BLaER1 treated with 17β-estradiol and CSF1 and Interleukin-3, amounts not matched to agents 10 nM and 100 nM (cell line): ENCODE data around the gene TRIM46.
"Not testable (repeated sequence)": the region's sequence is repeated elsewhere in the genome, so short reads cannot be mapped to it uniquely, and the experiment has no call there.

Experiments used
- H3K27ac ChIP-seq, 11 experiments: shearing (Covaris generic); formaldehyde crosslinking; 2 replicates each; pipeline ENCODE4 v1.8.1; 2022
- H3K27me3 ChIP-seq, 11 experiments: shearing (Covaris generic); formaldehyde crosslinking; 2 replicates each; pipeline ENCODE4 v1.8.1; 2022
- H3K36me3 ChIP-seq, 11 experiments: shearing (Covaris generic); formaldehyde crosslinking; 2 replicates each; pipeline ENCODE4 v1.8.1; 2022
- H3K4me1 ChIP-seq, 10 experiments: shearing (Covaris generic); formaldehyde crosslinking; 2 replicates each; pipeline ENCODE4 v1.8.1; 2022
- H3K4me2 ChIP-seq, 11 experiments: shearing (Covaris generic); formaldehyde crosslinking; 2 replicates each; pipeline ENCODE4 v1.8.1; 2022
- H3K4me3 ChIP-seq, 10 experiments: shearing (Covaris generic); formaldehyde crosslinking; 2 replicates each; pipeline ENCODE4 v1.8.1; 2022
- H3K9ac ChIP-seq, 11 experiments: shearing (Covaris generic); formaldehyde crosslinking; 2 replicates each; pipeline ENCODE4 v1.8.1; 2022
- H3K9me3 ChIP-seq, 11 experiments: shearing (Covaris generic); formaldehyde crosslinking; replicated peaks in 1 of 11; 2 replicates each; pipeline ENCODE4 v1.8.1; 2022
- H4K20me1 ChIP-seq, 11 experiments: shearing (Covaris generic); formaldehyde crosslinking; 2 replicates each; pipeline ENCODE4 v1.8.1; 2022
- Cebpa-rat ChIP-seq, 11 experiments: shearing (Covaris generic); IDR thresholded peaks; 2 replicates each; pipeline ENCODE4 v1.8.1; 2022

The TRIM46 gene

GRCh38 chr1:155208541-155209311 is 35.1 kb downstream of the TRIM46 start, which contains the start of gene MTX1:
Gene MTX1, plus strand, starts transcription at chr1:155208695. Its CDS starts 110 bp downstream, at chr1:155208805.
- TF ChIP-seq Cebpa-rat (IDR thresholded peaks at IDR 0.05), result no peak
- H3K27me3 ChIP-seq, result no peaks in the 10 kb centered on the region
- H3K36me3 ChIP-seq, result peaks cover 0 to 22% (median 11%) of the 10 kb centered on the region in 11 experiments; a peak in 13 of 22 replicates
- peaks cover 36 to 48% (median 42%) of the 10 kb centered on the region in 10 experiments for H3K4me1 ChIP-seq
- H3K4me3 ChIP-seq, result peak within 1 kb of the TSS; percentile 76 to 97 (median 91)
- H3K4me2 ChIP-seq, result peak within 1 kb of the TSS; percentile 83 to 98 (median 94)
- H3K9ac ChIP-seq, result peak within 1 kb of the TSS; percentile 88 to 100 (median 94)
- H3K9me3 ChIP-seq, result no peaks in the 10 kb centered on the region
- peak within 1 kb of the TSS; percentile 89 to 100 (median 97) for H3K27ac ChIP-seq
- no peaks in the 10 kb centered on the region for H4K20me1 ChIP-seq

- peak overlapping the region; percentile 89 to 100 (median 97) for H3K27ac ChIP-seq
- H3K27me3 ChIP-seq, result no peaks in the 10 kb centered on the region
- peak overlapping the region; percentile 88 to 100 (median 94) for H3K9ac ChIP-seq
- H3K36me3 ChIP-seq, result peaks cover 0 to 22% (median 11%) of the 10 kb centered on the region in 11 experiments; a peak in 13 of 22 replicates
- H3K9me3 ChIP-seq, result no peaks in the 10 kb centered on the region
- peaks cover 36 to 48% (median 42%) of the 10 kb centered on the region in 10 experiments for H3K4me1 ChIP-seq
- H4K20me1 ChIP-seq, result no peaks in the 10 kb centered on the region
- H3K4me2 ChIP-seq, result peak overlapping the region; percentile 83 to 98 (median 94)
- peak overlapping the region; percentile 76 to 97 (median 91) for H3K4me3 ChIP-seq
- TF ChIP-seq Cebpa-rat (IDR thresholded peaks at IDR 0.05), result no peak
Observed at GRCh38 chr1:155209312-155209721, 35.7 kb downstream of the TRIM46 start.

GRCh38 chr1:155210314-155211104 is 36.9 kb downstream of the TRIM46 start:
- 0 out of 22 replicates have a peak, but pooled peaks of 2 of the 11 experiments have one; percentile 9 to 19 for TF ChIP-seq Cebpa-rat (IDR thresholded peaks at IDR 0.05)
- H3K4me1 ChIP-seq, result peaks cover 36 to 48% (median 42%) of the 10 kb centered on the region in 10 experiments
- H3K9me3 ChIP-seq, result no peaks in the 10 kb centered on the region
- peak overlapping the region in 8 of 11 experiments; percentile 88 to 100 (median 95); a peak in 8 of 22 replicates for H3K9ac ChIP-seq
- peak overlapping the region in 5 of 10 experiments; percentile 76 to 97 (median 93); a peak in 5 of 20 replicates for H3K4me3 ChIP-seq
- no peaks in the 10 kb centered on the region for H3K27me3 ChIP-seq
- peak overlapping the region; percentile 83 to 98 (median 94); a peak in 21 of 22 replicates for H3K4me2 ChIP-seq
- peaks cover 3 to 31% (median 14%) of the 10 kb centered on the region in 11 experiments; a peak in 19 of 22 replicates for H3K36me3 ChIP-seq
- H3K27ac ChIP-seq, result peak overlapping the region in 5 of 11 experiments; percentile 38 to 100 (median 98); a peak in 9 of 22 replicates
- H4K20me1 ChIP-seq, result no peaks in the 10 kb centered on the region

- H3K4me3 ChIP-seq, H3K4me2 ChIP-seq, H3K27ac ChIP-seq, H3K9ac ChIP-seq, H4K20me1 ChIP-seq, H3K9me3 ChIP-seq, H3K27me3 ChIP-seq: not testable (repeated sequence)
- Histone ChIP-seq H3K4me1 (peaks cover 33 to 40% (median 35%) of the 10 kb centered on the region in 10 experiments), H3K36me3 (peaks cover 10 to 41% (median 22%) of the 10 kb centered on the region in 11 experiments; a peak in 20 of 22 replicates)
Observed at GRCh38 chr1:155211381-155212050, 37.9 kb downstream of the TRIM46 start.

- H4K20me1 ChIP-seq, H3K27ac ChIP-seq, H3K4me2 ChIP-seq, H3K4me3 ChIP-seq, H3K9ac ChIP-seq, H3K27me3 ChIP-seq, H3K9me3 ChIP-seq: not testable (repeated sequence)
- peaks cover 27 to 34% (median 29%) of the 10 kb centered on the region in 10 experiments for H3K4me1 ChIP-seq
- peaks cover 10 to 44% (median 24%) of the 10 kb centered on the region in 11 experiments; a peak in 20 of 22 replicates for H3K36me3 ChIP-seq
Observed at GRCh38 chr1:155212051-155212440, 38.4 kb downstream of the TRIM46 start.

GRCh38 chr1:155214702-155215101 is 41.1 kb downstream of the TRIM46 start:
- not testable (repeated sequence) for H3K9me3 ChIP-seq, H3K4me2 ChIP-seq
- H3K4me1 ChIP-seq, result peaks cover 16 to 26% (median 21%) of the 10 kb centered on the region in 10 experiments

GRCh38 chr1:155218854-155219591 is 45.4 kb downstream of the TRIM46 start:
- H3K9me3 ChIP-seq, result no peaks in the 10 kb centered on the region
- H3K9ac ChIP-seq, result peak overlapping the region in 3 of 11 experiments; percentile 0 to 38 (median 3); a peak in 1 of 22 replicates
- H3K4me2 ChIP-seq, result peak overlapping the region; percentile 10 to 79 (median 46); a peak in 18 of 22 replicates
- no peak overlapping the region for H3K4me3 ChIP-seq
- H3K27ac ChIP-seq, result peak overlapping the region in 8 of 11 experiments; percentile 7 to 69 (median 48); a peak in 9 of 22 replicates
- H3K27me3 ChIP-seq, result no peaks in the 10 kb centered on the region
- H3K36me3 ChIP-seq, result peaks cover 10 to 36% (median 18%) of the 10 kb centered on the region in 11 experiments; a peak in 20 of 22 replicates
- no peak for TF ChIP-seq Cebpa-rat (IDR thresholded peaks at IDR 0.05)
- no peaks in the 10 kb centered on the region; a peak in 1 of 22 replicates for H4K20me1 ChIP-seq
- H3K4me1 ChIP-seq, result peaks cover 40 to 54% (median 51%) of the 10 kb centered on the region in 10 experiments

More at GRCh38 chr1:155214702-155215101, 41.1 kb downstream of the TRIM46 start:
- H3K4me3 ChIP-seq, H4K20me1 ChIP-seq, H3K27me3 ChIP-seq, H3K9ac ChIP-seq, H3K27ac ChIP-seq: not testable (repeated sequence)
- peaks cover 10 to 53% (median 29%) of the 10 kb centered on the region in 11 experiments; a peak in 20 of 22 replicates for H3K36me3 ChIP-seq
